Endothelial cell of umbilical vein (primary cell): ENCODE data around the gene RPL36A. TPM values are rescaled to one million over a fixed set of nuclear protein-coding genes. Genes with fewer than 3 reads are reported as not detected.

ENCODE experiments used
- BruUV-seq: library from RNA; stranded (reverse); fragments of 400-500 nt; replicated peaks from 2 replicates; lab custom pipeline; 2021; lab: Mats Ljungman, UMichigan
- CTCF ChIA-PET: fragments of 300-600, 350-600 bp; sonication (Branson Sonifier 250); formaldehyde crosslinking; loops from one replicate; lab custom pipeline; 2021; ENCODE audit warnings: antibody characterized with exemption, inconsistent platforms; lab: Charles Lee
- POLR2A ChIA-PET: fragments of 300-600, 350-600 bp; sonication (Branson Sonifier 250); formaldehyde crosslinking; loops from one replicate; lab custom pipeline; 2021; ENCODE audit warnings: antibody characterized with exemption, inconsistent platforms; lab: Charles Lee
- DNase-seq: peaks from one replicate; pipeline ENCODE4 v3.0.0-alpha.2; 2011; ENCODE audit warnings: low read depth, low spot score
- FAIRE-seq: peaks from 2 replicates; lab custom pipeline; 2011; peaks lifted over from hg19 to GRCh38; lab: Jason Lieb, UNC
- H2AFZ ChIP-seq: 2 replicates; pipeline ENCODE4 v1.6.0; 2012; ENCODE audit warnings: low read depth, low read length, control low read depth, inconsistent platforms
- H3K27ac ChIP-seq: 2 replicates; pipeline ENCODE4 v1.5.1; 2011; ENCODE audit warnings: low read depth, mild to moderate bottlenecking, control low read depth, low read length, moderate library complexity; ENCODE audit not compliant: insufficient read depth
- H3K27me3 ChIP-seq, 2 experiments: 2 replicates each; pipeline versions ENCODE4 v1.6.0 to v1.6.1; 2011; ENCODE audit warnings: low read length in 2 of 2, mixed read lengths in 1 of 2; ENCODE audit not compliant: control insufficient read depth in 2 of 2, insufficient read depth in 2 of 2
- H3K36me3 ChIP-seq, 2 experiments: 2 replicates in 1 of 2; 3 replicates in 1 of 2; pipeline ENCODE4 v1.5.1; 2011; ENCODE audit warnings: low read length in 2 of 2, mild to moderate bottlenecking in 1 of 2, moderate library complexity in 1 of 2; ENCODE audit not compliant: control insufficient read depth in 2 of 2, insufficient read depth in 2 of 2; ENCODE audit errors: extremely low read depth in 1 of 2
- H3K4me1 ChIP-seq: 3 replicates; pipeline ENCODE4 v1.5.1; 2011; ENCODE audit warnings: mild to moderate bottlenecking, low read length; ENCODE audit not compliant: control insufficient read depth, insufficient read depth; ENCODE audit errors: extremely low read depth
- H3K4me2 ChIP-seq: 2 replicates; pipeline ENCODE4 v1.6.1; 2011; ENCODE audit warnings: low read length, control low read depth, mixed read lengths; ENCODE audit not compliant: insufficient read depth
- H3K4me3 ChIP-seq, 3 experiments: fragments of 200-600 bp in 1 of 3; sonication (generic), shearing (Covaris generic) in 1 of 3; replicated peaks in 1 of 3; 2 replicates each; pipeline ENCODE4 v1.5.1; 2011 to 2016; ENCODE audit warnings: control low read depth in 3 of 3, low read length in 3 of 3, mild to moderate bottlenecking in 2 of 3, inconsistent platforms in 1 of 3, low read depth in 1 of 3, moderate library complexity in 1 of 3; ENCODE audit not compliant: insufficient read depth in 1 of 3
- H3K79me2 ChIP-seq: 2 replicates; pipeline ENCODE4 v1.6.0; 2012; ENCODE audit warnings: low read length, inconsistent platforms; ENCODE audit not compliant: control insufficient read depth, insufficient read depth
- H3K9ac ChIP-seq: replicated peaks from 2 replicates; pipeline ENCODE3; 2011; ENCODE audit warnings: low read length, control low read depth; ENCODE audit not compliant: insufficient read depth; ENCODE audit errors: extremely low read depth
- H3K9me1 ChIP-seq: replicated peaks from 3 replicates; pipeline ENCODE4 v1.6.0; 2011; ENCODE audit warnings: mild to moderate bottlenecking, low read length; ENCODE audit not compliant: control insufficient read depth, insufficient read depth; ENCODE audit errors: extremely low read depth
- H3K9me3 ChIP-seq: replicated peaks from 2 replicates; pipeline ENCODE4 v1.5.1; 2012; ENCODE audit warnings: low read length, inconsistent platforms; ENCODE audit not compliant: control insufficient read depth, insufficient read depth
- H4K20me1 ChIP-seq: replicated peaks from 2 replicates; pipeline ENCODE3; 2011; ENCODE audit warnings: mild to moderate bottlenecking, low read length; ENCODE audit not compliant: control insufficient read depth, insufficient read depth; ENCODE audit errors: extremely low read depth
- EZH2 ChIP-seq: IDR thresholded peaks from 2 replicates; pipeline ENCODE4 v1.6.1; 2012; ENCODE audit warnings: borderline replicate concordance, low read depth, mild to moderate bottlenecking, moderate library complexity, low read length, inconsistent platforms; ENCODE audit not compliant: severe bottlenecking
- FOS ChIP-seq: IDR thresholded peaks from 2 replicates; pipeline ENCODE4 v1.6.1; 2011; ENCODE audit warnings: mild to moderate bottlenecking, low read length, moderate library complexity, borderline replicate concordance; ENCODE audit not compliant: insufficient read depth
- GATA2 ChIP-seq: IDR thresholded peaks from 2 replicates; pipeline ENCODE4 v1.7.0; 2011; ENCODE audit warnings: low read depth, mild to moderate bottlenecking, moderate library complexity, mixed read lengths, low read length; ENCODE audit not compliant: insufficient read length, insufficient read depth
- JUN ChIP-seq: IDR thresholded peaks from 2 replicates; pipeline ENCODE4 v1.6.1; 2011; ENCODE audit warnings: borderline replicate concordance, low read depth; ENCODE audit not compliant: insufficient read length, insufficient read depth
- MYC ChIP-seq: IDR thresholded peaks from one replicate; pipeline ENCODE4 v1.6.1; 2011; ENCODE audit warnings: mild to moderate bottlenecking, low read depth, low read length
- POLR2A ChIP-seq: IDR thresholded peaks from 2 replicates; pipeline ENCODE4 v1.6.1; 2012; ENCODE audit warnings: low read depth, mild to moderate bottlenecking, control low read depth, low read length
- POLR2AphosphoS5 ChIP-seq: IDR thresholded peaks from 2 replicates; pipeline ENCODE4 v1.6.1; 2012; ENCODE audit warnings: low read depth, mild to moderate bottlenecking, control low read depth, low read length, moderate library complexity; ENCODE audit not compliant: insufficient read depth
- dilution Hi-C: fragments of 300-500 bp; cut with MboI; formaldehyde crosslinking; loops from one replicate; pipeline ENCODE4 v1.15.0; 2019; ENCODE audit warnings: low sequenced_read_pairs; ENCODE audit not compliant: extremely low pct_ligation_motif_present
- intact Hi-C: fragments of 100-400 bp; cut with micrococcal nuclease; formaldehyde crosslinking; loops from one replicate; pipeline ENCODE4 v1.10.0; 2022
- polyA plus RNA-seq, 4 experiments: library from polyadenylated mRNA; depleted of rRNA in 3 of 4; stranded (reverse) in 3 of 4; unstranded in 1 of 4; fragments of >200 nt; gene quantifications; 2 replicates each; pipeline versions ENCODE4 v1.2.1 to v1.2.3, GENCODE V29; 2011 to 2012; ENCODE audit warnings: missing spikeins in 1 of 4
- total RNA-seq: library from RNA; stranded (reverse); gene quantifications from 2 replicates; pipeline ENCODE4 v1.2.3, GENCODE V29; 2021
- TF ChIP-seq, protein P1 (sequence below), 2 donors: IDR thresholded peaks; 1 replicate in 1 of 2; 2 replicates in 1 of 2; pipeline ENCODE4 v1.5.1; 2011; ENCODE audit warnings: low read length in 2 of 2, mild to moderate bottlenecking in 2 of 2, moderate library complexity in 2 of 2, control low read depth in 1 of 2, inconsistent platforms in 1 of 2, low read depth in 1 of 2; ENCODE audit not compliant: insufficient read depth in 1 of 2; ENCODE audit errors: extremely low read depth in 1 of 2
- TF ChIP-seq, protein P2 (sequence below): IDR thresholded peaks from 2 replicates; pipeline ENCODE4 v1.6.1; 2011; ENCODE audit not compliant: insufficient read depth, insufficient read length

RPL36A gene
- total and polyA plus RNA-seq, 2 donors (not counting 3 experiments of a cell fraction or from before 2014, with no cell fraction given), result 284 to 1,196 TPM

DNA sequence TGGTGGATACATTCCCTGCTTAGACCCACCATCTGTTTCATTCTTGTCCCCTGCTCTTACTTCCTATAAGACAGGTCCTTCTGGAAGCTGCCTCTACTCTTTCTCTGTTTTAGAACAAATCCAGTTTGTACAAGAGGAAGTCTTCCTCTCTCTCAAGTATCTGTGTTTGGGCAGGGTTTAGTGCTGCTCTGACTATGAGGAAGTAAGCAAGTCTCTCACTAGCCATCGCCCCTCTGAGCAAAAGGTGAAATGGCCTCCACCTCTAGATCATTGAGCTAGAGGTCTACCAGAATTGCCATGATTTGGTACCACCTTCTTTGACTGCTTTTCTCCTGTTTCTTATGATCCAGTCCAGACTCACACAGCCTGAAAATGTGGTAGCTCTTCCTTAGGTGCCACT, 13.3 kb upstream of the RPL36A start:
- Histone ChIP-seq H3K27ac (no peak overlapping the region), H3K36me3 (no peaks in the 10 kb centered on the region), H3K4me1 (no peaks in the 10 kb centered on the region), H3K79me2 (no peaks in the 10 kb centered on the region), H3K4me2 (no peak overlapping the region), H3K27me3 (no peaks in the 10 kb centered on the region), H4K20me1 (no peaks in the 10 kb centered on the region), H3K9me1 (no peaks in the 10 kb centered on the region), H3K9ac (no peak overlapping the region), H2AFZ (no peak overlapping the region), H3K4me3 (no peak overlapping the region), H3K9me3 (no peaks in the 10 kb centered on the region)
- dilution Hi-C loops, result no loop called here
- no TSS peak for BruUV-seq
- intact Hi-C loops, result no loop called here
- POLR2A ChIA-PET, result no interaction called here
- CTCF ChIA-PET, result interaction anchor here (1.2 kb wide), 1 partner anchor 13 kb away, joined by 4 read pairs; the partner anchor contains the start of gene RPL36A
- TF ChIP-seq FOS (no peak), POLR2A (no peak), MYC (no peak), JUN (no peak), EZH2 (no peak), POLR2AphosphoS5 (no peak), GATA2 (no peak)
- TF ChIP-seq, protein P1, sequence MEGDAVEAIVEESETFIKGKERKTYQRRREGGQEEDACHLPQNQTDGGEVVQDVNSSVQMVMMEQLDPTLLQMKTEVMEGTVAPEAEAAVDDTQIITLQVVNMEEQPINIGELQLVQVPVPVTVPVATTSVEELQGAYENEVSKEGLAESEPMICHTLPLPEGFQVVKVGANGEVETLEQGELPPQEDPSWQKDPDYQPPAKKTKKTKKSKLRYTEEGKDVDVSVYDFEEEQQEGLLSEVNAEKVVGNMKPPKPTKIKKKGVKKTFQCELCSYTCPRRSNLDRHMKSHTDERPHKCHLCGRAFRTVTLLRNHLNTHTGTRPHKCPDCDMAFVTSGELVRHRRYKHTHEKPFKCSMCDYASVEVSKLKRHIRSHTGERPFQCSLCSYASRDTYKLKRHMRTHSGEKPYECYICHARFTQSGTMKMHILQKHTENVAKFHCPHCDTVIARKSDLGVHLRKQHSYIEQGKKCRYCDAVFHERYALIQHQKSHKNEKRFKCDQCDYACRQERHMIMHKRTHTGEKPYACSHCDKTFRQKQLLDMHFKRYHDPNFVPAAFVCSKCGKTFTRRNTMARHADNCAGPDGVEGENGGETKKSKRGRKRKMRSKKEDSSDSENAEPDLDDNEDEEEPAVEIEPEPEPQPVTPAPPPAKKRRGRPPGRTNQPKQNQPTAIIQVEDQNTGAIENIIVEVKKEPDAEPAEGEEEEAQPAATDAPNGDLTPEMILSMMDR (IDR thresholded peaks at IDR 0.05; ENCODE audit: extremely low read depth in 1 of 2, insufficient read depth in 1 of 2, low read depth in 1 of 2, low read length in 2 of 2), result no peak
- TF ChIP-seq, protein P2, sequence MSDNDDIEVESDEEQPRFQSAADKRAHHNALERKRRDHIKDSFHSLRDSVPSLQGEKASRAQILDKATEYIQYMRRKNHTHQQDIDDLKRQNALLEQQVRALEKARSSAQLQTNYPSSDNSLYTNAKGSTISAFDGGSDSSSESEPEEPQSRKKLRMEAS, result no peak
- peak; percentile 46 for FAIRE-seq
- no peak for DNase-seq
